Muscle layer of duodenum (tissue), 2 donors: ENCODE results near the gene KLHL6.
"Not testable (repeated sequence)": the region's sequence is repeated elsewhere in the genome, so short reads cannot be mapped to it uniquely, and the experiment has no call there.

Experiments used
- H3K27ac ChIP-seq: one replicate; pipeline ENCODE4 v1.7.0; 2013; ENCODE audit warnings: mild to moderate bottlenecking, low read length
- H3K27me3 ChIP-seq: one replicate; pipeline ENCODE4 v1.7.0; 2013; ENCODE audit warnings: low read depth, mild to moderate bottlenecking, control low read depth, low read length
- H3K36me3 ChIP-seq, 2 donors: one replicate each; pipeline ENCODE4 v1.7.0; 2013; ENCODE audit warnings: low read length in 2 of 2, control low read depth in 1 of 2, mild to moderate bottlenecking in 1 of 2; ENCODE audit not compliant: insufficient read depth in 2 of 2, control insufficient read depth in 1 of 2
- H3K4me1 ChIP-seq, 2 donors: one replicate each; pipeline ENCODE4 v1.7.0; 2013; ENCODE audit warnings: low read length in 2 of 2, mild to moderate bottlenecking in 2 of 2, control low read depth in 1 of 2, moderate library complexity in 1 of 2; ENCODE audit not compliant: insufficient read depth in 2 of 2, control insufficient read depth in 1 of 2
- H3K4me3 ChIP-seq, 2 donors: one replicate each; pipeline ENCODE4 v1.7.0; 2013; ENCODE audit warnings: low read length in 2 of 2, low read depth in 1 of 2, mild to moderate bottlenecking in 1 of 2
- H3K9me3 ChIP-seq, 2 donors: one replicate each; pipeline ENCODE4 v1.7.0; 2013; ENCODE audit warnings: low read length in 2 of 2, control low read depth in 1 of 2, mild to moderate bottlenecking in 1 of 2; ENCODE audit not compliant: control insufficient read depth in 1 of 2
- donor health status: healthy.

Gene KLHL6

DNA sequence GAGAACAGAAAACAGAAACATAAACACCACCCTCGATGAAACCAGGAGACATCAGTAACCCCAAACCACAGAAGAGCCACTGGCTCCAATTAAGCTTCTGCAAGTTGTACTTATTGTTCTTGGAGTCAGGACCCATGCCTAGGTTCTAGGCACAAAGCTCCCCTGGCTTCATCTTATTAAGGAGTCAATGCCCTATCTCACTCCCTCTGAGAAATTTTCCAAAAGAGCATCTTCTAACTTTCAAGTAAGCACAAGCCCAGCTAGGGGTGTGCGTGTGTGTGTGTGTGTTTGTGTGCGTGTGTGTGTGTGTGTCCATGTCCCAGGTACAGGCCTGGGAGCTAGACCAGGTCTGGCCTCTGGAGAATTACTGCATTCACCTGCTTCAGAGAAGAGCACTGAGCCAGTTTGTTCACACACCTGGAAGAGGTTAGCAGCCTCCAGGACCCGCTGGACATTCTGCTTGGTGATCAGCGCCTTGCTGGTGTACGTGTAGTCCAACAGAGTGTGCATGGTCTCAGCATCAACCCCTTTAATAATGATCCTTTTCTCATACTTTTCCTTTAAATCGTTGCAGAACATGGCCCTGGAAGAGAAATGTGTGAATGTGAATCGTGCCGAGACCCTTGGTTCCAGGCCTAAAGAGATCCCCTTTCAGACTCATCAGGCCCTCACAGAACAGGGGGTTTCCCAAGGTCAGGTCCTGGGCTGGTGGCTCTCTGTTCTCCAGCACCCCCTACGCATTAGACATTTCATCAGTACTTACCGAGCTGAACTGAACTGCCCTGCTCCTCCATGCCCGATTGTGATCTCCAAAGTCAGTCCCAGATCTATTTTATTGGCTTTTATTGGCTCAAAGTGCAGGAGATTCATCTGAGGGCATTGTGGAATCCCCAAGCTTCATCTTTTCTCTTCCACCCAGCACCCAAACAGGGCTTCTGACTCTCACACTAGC lies 27.8 kb downstream of the KLHL6 start:
- no peaks in the 10 kb centered on the region for H3K27me3 ChIP-seq
- H3K9me3 ChIP-seq = no peaks in the 10 kb centered on the region
- H3K4me3 ChIP-seq = no peak overlapping the region
- no peaks in the 10 kb centered on the region for H3K4me1 ChIP-seq
- no peak overlapping the region for H3K27ac ChIP-seq
- no peaks in the 10 kb centered on the region for H3K36me3 ChIP-seq

DNA sequence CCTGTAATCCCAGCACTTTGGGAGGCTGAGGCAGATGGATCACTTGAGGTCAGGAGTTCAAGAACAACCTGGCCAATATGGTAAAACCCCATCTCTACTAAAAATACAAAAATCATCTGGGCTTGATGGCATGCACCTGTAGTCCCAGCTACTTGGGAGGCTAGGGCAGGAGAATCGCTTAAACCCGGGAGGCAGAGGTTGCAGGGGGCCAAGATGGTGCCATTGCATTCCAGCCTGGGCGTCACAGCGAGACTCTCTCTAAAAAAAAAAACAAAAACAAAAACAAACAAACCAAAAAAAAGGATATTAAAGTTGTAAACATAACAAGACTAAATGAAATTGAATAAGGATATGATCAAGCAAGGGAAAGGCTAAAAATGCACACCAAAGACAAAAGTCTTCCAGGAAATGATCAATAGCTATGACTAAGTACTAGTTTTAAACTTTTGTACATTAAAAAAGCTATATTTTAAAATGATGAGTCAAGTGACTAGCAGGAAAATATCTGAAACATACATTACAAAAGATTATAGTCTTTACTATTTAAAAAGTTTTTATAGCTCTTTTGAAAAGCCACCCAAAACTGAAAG lies 28.6 kb downstream of the KLHL6 start:
- no peak overlapping the region for H3K4me3 ChIP-seq
- H3K27ac ChIP-seq = no peak overlapping the region
- no peaks in the 10 kb centered on the region for H3K4me1 ChIP-seq
- no peaks in the 10 kb centered on the region for H3K9me3 ChIP-seq
- no peaks in the 10 kb centered on the region for H3K27me3 ChIP-seq
- H3K36me3 ChIP-seq = no peaks in the 10 kb centered on the region

DNA sequence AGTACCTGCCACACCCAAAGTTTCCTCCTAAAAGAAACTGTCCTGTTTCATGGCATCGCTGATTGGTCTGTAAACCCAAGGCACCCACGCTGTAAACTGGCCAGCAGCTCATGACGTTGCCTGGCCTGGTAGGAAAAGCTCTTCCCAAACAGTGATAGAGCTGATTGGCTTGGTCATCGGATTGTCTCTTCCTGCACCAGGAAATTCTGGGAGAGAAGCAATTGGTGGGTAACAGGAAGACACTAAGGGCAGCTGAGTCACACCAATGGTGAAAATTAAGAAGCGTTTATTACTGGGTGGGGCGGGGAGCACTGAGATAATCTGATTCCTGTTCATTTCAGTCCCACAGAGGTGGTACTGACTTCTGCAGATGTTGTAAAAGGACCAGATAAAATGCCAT lies 31.0 kb downstream of the KLHL6 start:
- no peak overlapping the region for H3K4me3 ChIP-seq
- H3K4me1 ChIP-seq = no peaks in the 10 kb centered on the region
- H3K9me3 ChIP-seq = no peaks in the 10 kb centered on the region
- H3K27ac ChIP-seq = no peak overlapping the region
- H3K27me3 ChIP-seq = no peaks in the 10 kb centered on the region
- H3K36me3 ChIP-seq = no peaks in the 10 kb centered on the region

- H3K4me3 ChIP-seq, H3K9me3 ChIP-seq, H3K36me3 ChIP-seq, H3K27me3 ChIP-seq, H3K4me1 ChIP-seq, H3K27ac ChIP-seq: not testable (repeated sequence)
Measured at GRCh38 chr3:183520741-183521556, 34.6 kb downstream of the KLHL6 start.

GRCh38 chr3:183520295-183520694 lies 35.2 kb downstream of the KLHL6 start:
- H3K4me3 ChIP-seq, H3K36me3 ChIP-seq, H3K4me1 ChIP-seq, H3K27ac ChIP-seq, H3K27me3 ChIP-seq, H3K9me3 ChIP-seq: not testable (repeated sequence)

DNA sequence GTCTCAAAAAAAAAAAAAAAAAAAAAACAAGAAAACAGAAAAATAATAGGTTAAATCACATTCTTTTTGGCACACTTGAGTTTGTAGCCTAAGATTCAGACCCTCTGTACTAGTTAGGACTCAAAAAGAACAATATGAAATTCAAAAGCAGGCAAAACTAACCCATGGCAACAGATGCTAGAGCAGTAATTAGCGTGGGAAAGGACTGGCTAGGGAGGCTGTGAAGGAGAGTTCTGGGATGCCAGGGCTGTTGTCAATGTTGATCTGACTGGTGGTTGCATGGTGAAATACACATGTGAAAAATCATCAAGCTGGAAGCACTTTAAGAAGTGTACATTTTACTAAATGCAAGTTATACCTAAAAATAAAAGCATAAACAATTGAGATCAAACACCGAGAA lies 35.6 kb downstream of the KLHL6 start:
- Histone ChIP-seq H3K27me3 (no peaks in the 10 kb centered on the region), H3K4me3 (no peak overlapping the region), H3K9me3 (no peaks in the 10 kb centered on the region), H3K27ac (no peak overlapping the region), H3K36me3 (no peaks in the 10 kb centered on the region), H3K4me1 (no peaks in the 10 kb centered on the region)

DNA sequence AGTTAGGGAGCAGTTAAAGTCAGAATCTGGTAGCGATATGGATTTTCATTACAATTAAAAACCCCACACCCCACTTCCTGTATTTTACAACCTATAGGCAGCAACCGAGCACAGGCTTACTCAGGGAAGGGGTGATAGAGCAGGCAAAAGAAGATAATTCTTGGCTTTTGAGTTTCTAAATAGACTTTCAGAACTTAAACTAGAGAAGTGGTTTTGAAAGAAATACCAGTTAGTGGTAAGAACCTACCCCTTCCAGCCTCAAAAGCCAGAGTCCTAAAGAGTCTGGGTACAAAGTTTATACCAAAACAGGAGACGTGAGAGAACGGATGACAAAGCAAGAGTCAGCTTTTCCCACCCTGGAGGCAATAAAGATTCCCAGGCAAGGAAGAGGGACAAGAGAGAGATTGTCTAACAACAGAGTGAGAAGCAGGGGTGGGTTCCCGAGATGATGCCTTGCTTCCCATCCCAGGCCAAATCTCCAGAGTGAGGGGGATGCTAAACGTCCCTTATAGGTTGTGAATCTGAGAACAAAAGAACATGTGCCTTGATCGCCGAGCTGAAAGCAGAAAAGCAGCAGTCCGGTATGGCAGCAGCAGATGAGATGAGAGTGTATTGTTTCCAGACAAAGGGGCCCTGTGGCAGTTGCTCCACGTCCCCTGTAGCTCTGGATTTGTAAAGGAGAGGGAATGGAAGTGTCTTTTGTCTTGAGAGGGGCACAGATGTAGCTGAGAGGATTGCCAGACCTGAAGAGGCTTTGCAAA lies 36.8 kb downstream of the KLHL6 start:
- Histone ChIP-seq H3K9me3 (no peaks in the 10 kb centered on the region), H3K4me1 (no peaks in the 10 kb centered on the region), H3K36me3 (no peaks in the 10 kb centered on the region), H3K27ac (no peak overlapping the region), H3K4me3 (no peak overlapping the region), H3K27me3 (no peaks in the 10 kb centered on the region)

DNA sequence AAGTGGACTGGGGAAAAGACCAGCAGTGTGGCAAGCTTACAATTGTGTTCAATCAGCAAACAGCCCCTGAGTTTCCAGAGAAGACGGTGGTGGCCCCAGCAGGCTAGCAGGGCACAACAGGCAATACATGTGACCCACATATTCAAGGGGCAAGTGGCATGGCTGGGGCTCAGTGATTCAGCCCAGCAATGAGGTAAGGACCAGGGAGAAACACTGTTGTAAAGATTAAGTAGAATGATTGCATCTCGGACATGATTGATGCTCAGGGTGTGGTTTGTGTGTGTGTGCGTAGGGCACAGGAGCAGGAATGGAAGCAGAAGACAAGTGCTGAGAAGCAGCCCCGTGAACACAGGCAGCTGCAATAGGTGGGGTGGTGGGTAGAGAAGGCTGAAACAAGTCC lies 37.9 kb downstream of the KLHL6 start:
- no peak overlapping the region for H3K27ac ChIP-seq
- H3K27me3 ChIP-seq = no peaks in the 10 kb centered on the region
- no peaks in the 10 kb centered on the region for H3K36me3 ChIP-seq
- H3K4me1 ChIP-seq = no peaks in the 10 kb centered on the region
- no peak overlapping the region for H3K4me3 ChIP-seq
- no peaks in the 10 kb centered on the region for H3K9me3 ChIP-seq

GRCh38 chr3:183515968-183516851 lies 39.3 kb downstream of the KLHL6 start:
- H3K27ac ChIP-seq = no peak overlapping the region
- no peaks in the 10 kb centered on the region for H3K9me3 ChIP-seq
- no peaks in the 10 kb centered on the region for H3K27me3 ChIP-seq
- H3K4me1 ChIP-seq = no peaks in the 10 kb centered on the region
- no peak overlapping the region for H3K4me3 ChIP-seq
- no peaks in the 10 kb centered on the region for H3K36me3 ChIP-seq

- Histone ChIP-seq H3K4me1 (no peaks in the 10 kb centered on the region), H3K27me3 (no peaks in the 10 kb centered on the region), H3K9me3 (no peaks in the 10 kb centered on the region), H3K4me3 (no peak overlapping the region), H3K27ac (no peak overlapping the region), H3K36me3 (no peaks in the 10 kb centered on the region)
Measured at GRCh38 chr3:183514021-183514420, 41.5 kb downstream of the KLHL6 start.
